HG03097 (cell line): Measurements from ENCODE around the gene AASS.
"Not testable (repeated sequence)": the region's sequence is repeated elsewhere in the genome, so short reads cannot be mapped to it uniquely, and the experiment has no call there.

Experiments used
- ATAC-seq: cut with Tn5 transposase; IDR thresholded peaks from one replicate; pipeline ENCODE4 v1.9.1; 2021; ENCODE audit not compliant: unreplicated experiment, low FRiP score

The AASS gene

DNA sequence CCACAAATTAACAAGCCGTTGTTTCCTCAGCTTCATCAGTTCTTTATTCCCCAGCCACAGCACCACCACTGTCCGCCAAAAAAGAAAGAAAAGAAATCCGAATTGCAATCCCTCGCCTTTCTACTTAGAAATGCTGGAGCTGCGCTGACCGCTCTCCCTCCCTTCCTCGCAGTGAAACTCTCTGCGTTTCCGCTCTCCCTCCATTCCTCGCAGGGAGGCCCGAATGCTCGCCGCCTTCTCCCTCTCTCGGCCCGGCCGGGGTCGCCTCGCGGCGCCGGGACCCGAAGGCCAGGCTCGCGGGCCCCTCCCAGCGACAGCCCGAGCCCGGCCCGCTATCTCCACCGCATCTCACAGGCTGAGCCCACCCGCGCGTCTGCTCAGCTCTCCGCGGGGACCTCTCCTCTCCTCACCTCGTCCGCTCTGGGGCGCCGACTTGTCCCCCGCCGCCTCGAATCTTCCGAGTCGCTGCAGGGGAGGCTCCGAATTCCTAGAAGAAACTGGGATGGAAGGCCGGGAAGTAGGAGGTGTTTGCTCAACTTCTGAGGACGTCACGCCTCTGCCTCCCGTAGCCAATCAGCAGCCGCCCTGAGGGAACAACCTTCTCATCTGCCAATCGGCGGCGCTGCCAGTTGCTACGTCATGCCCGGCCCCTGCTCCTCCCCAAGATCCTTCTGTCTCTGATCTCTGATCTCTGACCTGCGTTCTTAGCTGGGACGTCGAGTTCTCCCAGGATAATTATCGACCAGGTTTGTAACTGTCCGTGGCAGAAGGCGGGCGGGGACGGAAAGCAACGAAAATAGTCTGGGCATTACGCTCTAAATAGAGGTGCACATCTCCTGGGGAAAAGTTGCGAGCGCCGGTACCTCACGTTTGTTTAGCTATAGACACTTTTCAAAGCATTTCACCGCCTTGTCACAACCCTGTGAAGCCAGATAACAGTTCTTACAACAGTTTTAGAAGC, at the start of gene AASS:
TSS of gene AASS (minus strand) at position 499 of the 961 bp plus-strand sequence. CDS start 10,523 bp downstream, outside the sequence.
- ATAC-seq = peak; percentile 100

DNA sequence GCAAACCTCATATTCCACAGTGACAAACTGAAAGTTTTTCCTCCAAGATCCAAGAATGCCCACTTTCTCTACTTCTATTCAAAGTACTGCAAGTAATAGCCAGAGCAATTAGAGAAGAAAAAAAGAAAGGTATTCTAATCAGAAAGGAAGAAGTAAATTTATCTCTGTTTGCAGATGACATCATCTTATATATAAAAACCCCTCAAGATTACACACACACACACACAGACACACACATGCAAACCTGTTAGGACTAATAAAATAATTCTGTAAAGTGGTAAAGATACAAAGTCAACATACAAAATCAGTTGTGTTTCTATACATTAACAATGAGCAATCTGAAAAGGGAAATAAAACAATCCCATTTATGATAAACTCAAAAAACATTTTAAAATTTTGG, 44.7 kb upstream of the AASS start:
- ATAC-seq = no peak

- no peak for ATAC-seq
These were observed 39.1 kb upstream of the AASS start for GRCh38 chr7:122183106-122183505.

GRCh38 chr7:122182081-122182480, 38.0 kb upstream of the AASS start:
- no peak for ATAC-seq

DNA sequence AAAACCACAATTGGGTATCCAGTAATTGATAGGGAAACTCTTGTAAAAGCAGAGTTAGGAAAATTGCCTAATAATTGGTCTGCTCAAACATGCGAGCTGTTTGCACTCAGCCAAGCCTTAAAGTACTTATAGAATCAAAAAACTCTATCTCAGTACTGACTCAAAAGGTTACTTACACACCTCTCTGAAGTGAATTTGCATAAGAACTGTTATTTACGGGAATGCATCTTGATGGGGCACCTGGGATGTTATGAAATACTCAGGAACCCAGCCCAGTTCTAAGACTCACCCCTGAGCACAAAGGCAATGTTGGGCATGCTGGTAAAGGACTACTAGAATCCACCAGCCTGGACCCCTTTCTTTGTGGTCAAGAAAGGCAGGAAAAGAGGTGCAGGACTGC, 28.1 kb upstream of the AASS start:
- not testable (repeated sequence) for ATAC-seq

DNA sequence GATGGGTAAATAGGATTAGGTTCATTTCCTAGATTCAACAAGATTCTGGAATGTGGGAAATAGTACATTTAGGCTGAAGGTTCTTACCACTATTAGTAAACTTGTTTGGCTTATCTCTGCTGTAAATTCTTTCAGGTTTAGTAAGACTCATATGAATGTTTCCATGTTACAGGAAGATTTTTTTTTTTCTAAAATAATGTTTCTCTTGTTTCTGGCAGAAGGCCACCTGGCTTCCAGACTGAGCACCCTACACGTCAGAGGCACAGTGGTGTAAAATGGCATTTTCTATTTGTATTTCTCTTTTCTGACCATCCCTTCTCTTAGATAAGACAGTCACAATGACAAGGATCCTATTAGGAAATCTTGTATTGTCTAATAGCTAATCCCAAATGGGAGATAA, 22.7 kb upstream of the AASS start:
- ATAC-seq = no peak

GRCh38 chr7:122166275-122166674, 22.2 kb upstream of the AASS start:
- ATAC-seq = no peak

DNA sequence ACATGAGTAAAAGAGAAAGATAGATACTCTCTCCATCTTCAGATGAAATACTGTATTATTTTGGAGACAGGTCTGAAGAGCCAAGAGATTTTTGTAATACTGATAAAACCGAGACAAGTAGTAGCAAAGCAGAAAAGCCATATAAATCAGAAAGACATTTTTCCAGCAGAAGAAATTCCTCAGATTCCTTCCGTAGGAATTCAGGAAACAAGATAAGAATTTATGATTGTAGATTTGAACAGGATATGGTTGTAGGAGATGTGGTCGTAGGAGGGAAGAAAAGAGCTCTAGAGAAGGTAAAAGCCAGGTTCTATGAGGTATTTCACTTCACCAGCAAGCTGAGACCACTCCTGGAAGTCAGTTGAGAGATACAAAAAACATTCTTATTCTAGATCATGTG, 17.6 kb upstream of the AASS start:
- no peak for ATAC-seq

GRCh38 chr7:122155566-122155965, 11.5 kb upstream of the AASS start:
- no peak for ATAC-seq

DNA sequence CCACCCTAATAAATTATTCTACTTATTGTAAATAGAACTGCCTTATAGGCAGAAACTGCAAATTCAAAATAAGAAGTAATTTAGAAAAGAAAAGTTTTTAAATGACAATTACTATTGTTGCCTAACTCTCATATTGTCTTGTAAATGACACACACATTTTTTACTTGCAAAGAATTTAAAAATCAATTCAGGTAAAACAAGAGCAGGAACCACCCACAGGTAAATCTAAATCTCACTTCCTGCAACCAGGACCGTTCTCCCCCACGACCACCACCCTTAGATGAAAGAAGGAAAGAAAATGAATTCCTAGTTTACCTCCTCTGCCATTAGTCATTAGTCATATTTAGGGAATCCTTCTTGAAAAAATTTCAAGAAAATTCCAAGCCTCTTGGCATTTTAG, 4.8 kb upstream of the AASS start:
- no peak for ATAC-seq

- no peak for ATAC-seq
These were observed 4.0 kb upstream of the AASS start for GRCh38 chr7:122148081-122148480.

GRCh38 chr7:122145937-122146645, 2.0 kb upstream of the AASS start:
- ATAC-seq = no peak

GRCh38 chr7:122143376-122143750, 686 bp downstream of the AASS start:
- peak; percentile 1 for ATAC-seq

DNA sequence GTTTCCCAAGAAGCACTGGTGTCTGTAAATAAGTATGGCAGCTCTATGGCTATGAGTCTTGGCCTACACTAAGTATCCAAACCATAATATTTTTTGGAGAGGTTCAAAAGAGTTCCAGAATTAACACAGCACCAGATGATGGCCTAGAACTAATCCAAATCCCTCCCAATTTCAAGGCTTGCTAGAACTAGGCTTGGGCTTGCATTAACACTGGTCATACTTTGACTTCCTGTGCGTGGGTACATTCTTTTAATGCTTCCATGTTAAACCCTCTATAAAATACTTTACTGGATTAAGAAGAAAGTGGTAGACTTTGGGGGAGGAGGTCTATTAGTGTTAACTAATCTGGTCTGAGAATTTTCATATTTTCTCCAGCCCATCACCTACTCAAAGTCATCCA, 3.1 kb downstream of the AASS start:
- no peak for ATAC-seq

DNA sequence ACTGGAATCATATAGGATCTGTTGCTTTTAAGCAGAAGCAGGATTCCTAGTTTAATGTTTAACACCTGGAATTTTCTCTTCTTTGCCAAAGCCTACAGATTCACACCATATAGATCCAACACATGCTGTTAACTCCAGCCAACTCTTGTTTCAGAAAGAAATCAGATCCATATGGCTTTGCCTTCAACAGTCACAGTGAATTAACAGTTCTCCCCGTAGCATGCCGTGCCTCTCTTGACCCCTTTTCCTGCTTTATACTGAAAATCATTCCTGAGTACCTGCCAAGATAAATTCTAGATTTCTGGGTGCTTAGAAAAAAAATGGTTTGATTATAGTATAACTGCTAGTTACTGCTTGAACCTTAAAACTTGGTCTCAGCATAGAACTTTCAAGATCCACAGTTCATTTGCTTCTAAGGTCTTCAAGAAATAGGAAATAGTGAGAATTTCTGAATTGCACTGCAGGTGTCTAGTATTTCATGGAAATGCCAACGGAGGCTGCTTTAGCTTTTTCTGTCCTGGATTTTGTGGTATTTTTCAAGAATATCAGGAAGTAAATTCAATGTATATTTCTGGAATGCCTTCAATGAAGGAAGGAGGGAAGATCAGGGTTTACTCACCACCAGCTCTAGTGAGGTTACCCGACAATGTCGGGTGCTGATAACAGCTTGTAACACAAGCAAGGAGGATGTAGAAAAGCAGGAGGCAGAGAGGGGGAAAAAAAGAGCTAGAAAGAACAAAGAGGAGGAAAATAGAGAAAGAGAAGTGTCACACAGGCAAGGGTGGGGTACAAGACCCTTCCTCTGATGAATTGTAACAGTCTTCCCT, 6.6 kb downstream of the AASS start:
- ATAC-seq = no peak

DNA sequence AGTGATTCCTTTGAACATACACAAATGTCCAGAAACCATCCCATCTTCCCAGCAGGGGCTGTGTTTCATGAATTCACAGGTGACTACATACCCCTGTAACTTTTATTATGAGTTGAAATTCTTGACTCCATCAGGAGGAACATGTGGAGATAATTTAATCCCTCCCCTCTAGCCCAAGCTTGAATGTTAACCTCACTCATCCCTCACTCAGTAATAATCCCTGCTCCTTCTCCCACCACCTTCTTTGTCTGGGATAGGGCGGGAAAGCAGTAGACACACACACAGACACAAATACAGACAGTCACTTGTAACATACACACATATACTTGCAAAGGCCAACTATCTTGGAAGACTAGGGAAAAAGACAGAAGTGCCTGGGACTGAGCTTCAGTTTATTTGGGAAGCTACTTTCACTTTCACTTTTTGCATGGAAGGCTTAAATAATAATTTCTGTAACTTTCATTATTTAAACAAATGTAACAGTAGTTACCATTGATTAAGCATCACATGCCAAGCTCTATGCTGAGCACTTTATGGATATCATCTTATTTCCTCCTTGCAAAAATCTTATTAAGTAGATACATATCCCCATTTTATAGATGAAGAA, 7.3 kb downstream of the AASS start:
- ATAC-seq = no peak

DNA sequence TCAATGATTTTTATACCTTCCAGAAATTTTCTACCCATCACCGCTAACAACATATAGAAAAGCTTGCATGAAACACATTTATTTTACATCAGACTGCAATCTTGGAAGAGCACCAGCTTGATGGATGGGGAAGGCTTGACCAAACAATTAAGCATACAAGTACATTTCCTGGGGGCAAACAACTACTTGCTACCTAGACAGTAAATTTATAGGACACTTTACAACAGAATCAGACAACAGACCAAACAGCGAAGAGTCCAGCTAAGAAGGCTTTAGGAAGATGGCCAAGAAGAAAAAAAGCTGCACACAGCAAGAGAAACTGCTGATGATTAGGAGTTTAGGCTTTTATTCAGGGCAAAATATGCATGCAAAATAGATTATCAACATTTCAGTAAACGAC, 8.0 kb downstream of the AASS start:
- ATAC-seq = no peak

- no peak for ATAC-seq
These were observed 8.8 kb downstream of the AASS start for GRCh38 chr7:122135275-122135674.

- not testable (repeated sequence) for ATAC-seq
These were observed 9.3 kb downstream of the AASS start for GRCh38 chr7:122134793-122135192.

- ATAC-seq = no peak
These were observed 10.6 kb downstream of the AASS start for GRCh38 chr7:122133477-122133876.

DNA sequence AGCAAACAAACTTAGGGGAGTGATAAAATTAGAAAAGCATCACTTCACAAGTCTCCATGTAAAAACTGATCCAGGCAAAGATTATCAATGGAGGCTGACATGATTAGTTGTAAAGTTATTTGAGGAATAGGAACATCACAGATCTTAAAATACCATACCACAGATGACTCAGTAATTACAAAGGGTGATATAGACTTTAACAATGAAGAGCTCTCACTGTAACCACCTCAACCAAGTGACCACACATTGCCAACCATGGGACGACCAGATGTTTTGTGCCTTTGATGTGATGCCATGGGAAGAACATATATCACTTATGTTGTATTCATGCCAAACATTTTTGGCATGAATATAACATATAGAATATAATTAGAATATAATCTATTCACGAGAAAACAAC, 11.7 kb downstream of the AASS start:
- no peak for ATAC-seq
